Measurements from ENCODE around the gene FSTL4.

FSTL4 gene

GRCh38 chr5:133253671-133254070 lies 358.7 kb downstream of the FSTL4 start:
- no peak for ATAC-seq
- no peak for TF ChIP-seq GLIS3 (CRISPR knock-in tag; IDR thresholded peaks at IDR 0.05)
- no peak for TF ChIP-seq TOX (CRISPR knock-in tag; IDR thresholded peaks at IDR 0.05; ENCODE audit: borderline replicate concordance)
- TF ChIP-seq SNAI2 (CRISPR knock-in tag; IDR thresholded peaks at IDR 0.05), result no peak
- TF ChIP-seq ARNTL (CRISPR knock-in tag; IDR thresholded peaks at IDR 0.05; ENCODE audit: borderline replicate concordance, low read depth), result no peak
- TF ChIP-seq PPARA (CRISPR knock-in tag; IDR thresholded peaks at IDR 0.05; ENCODE audit: borderline replicate concordance), result no peak
- no peak for TF ChIP-seq ZFP3 (CRISPR knock-in tag; IDR thresholded peaks at IDR 0.05)
- no peak for TF ChIP-seq CSDC2 (CRISPR knock-in tag; IDR thresholded peaks at IDR 0.05)
- no peak for TF ChIP-seq OSR1 (CRISPR knock-in tag; IDR thresholded peaks at IDR 0.05)
- no peak for TF ChIP-seq BACH2 (CRISPR knock-in tag; IDR thresholded peaks at IDR 0.05; ENCODE audit: borderline replicate concordance)
- no peak for TF ChIP-seq TCF4 (CRISPR knock-in tag; IDR thresholded peaks at IDR 0.05; ENCODE audit: borderline replicate concordance)

DNA sequence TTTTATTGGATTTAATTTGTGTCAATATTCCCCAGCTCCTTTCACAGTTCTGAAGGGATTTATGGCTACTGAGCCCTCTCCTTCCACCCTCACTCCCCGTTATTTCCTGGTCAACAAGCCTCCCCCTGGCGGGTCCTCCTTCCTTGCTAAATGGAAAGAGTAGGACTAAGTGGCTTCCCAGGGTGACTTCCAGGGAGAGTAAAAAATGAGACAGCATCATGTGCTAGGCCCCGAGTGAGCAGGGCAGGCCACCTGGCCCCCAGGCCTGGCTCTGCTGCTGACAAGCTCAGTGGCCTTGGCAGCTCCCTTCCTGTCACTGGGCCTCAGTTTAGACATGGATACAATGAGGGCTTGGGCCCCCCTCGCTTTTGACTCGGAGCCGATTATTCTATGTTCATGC lies 359.3 kb downstream of the FSTL4 start:
- ATAC-seq, result no peak
- no peak for TF ChIP-seq BACH2 (CRISPR knock-in tag; IDR thresholded peaks at IDR 0.05; ENCODE audit: borderline replicate concordance)
- no peak for TF ChIP-seq PPARA (CRISPR knock-in tag; IDR thresholded peaks at IDR 0.05; ENCODE audit: borderline replicate concordance)
- no peak for TF ChIP-seq ISL1 (CRISPR knock-in tag; IDR thresholded peaks at IDR 0.05)
- no peak for TF ChIP-seq OSR1 (CRISPR knock-in tag; IDR thresholded peaks at IDR 0.05)
- no peak for TF ChIP-seq CSRNP3 (CRISPR knock-in tag; IDR thresholded peaks at IDR 0.05)
- no peak for TF ChIP-seq ESRRG (CRISPR knock-in tag; IDR thresholded peaks at IDR 0.05)
- no peak for TF ChIP-seq ZFP3 (CRISPR knock-in tag; IDR thresholded peaks at IDR 0.05)
- TF ChIP-seq GLIS3 (CRISPR knock-in tag; IDR thresholded peaks at IDR 0.05), result no peak
- no peak for TF ChIP-seq PATZ1 (CRISPR knock-in tag; IDR thresholded peaks at IDR 0.05; ENCODE audit: borderline replicate concordance)
- TF ChIP-seq TOX (CRISPR knock-in tag; IDR thresholded peaks at IDR 0.05; ENCODE audit: borderline replicate concordance), result no peak
- TF ChIP-seq TCF4 (CRISPR knock-in tag; IDR thresholded peaks at IDR 0.05; ENCODE audit: borderline replicate concordance), result no peak
- TF ChIP-seq ARNTL (CRISPR knock-in tag; IDR thresholded peaks at IDR 0.05; ENCODE audit: borderline replicate concordance, low read depth), result no peak
- TF ChIP-seq, protein P1, sequence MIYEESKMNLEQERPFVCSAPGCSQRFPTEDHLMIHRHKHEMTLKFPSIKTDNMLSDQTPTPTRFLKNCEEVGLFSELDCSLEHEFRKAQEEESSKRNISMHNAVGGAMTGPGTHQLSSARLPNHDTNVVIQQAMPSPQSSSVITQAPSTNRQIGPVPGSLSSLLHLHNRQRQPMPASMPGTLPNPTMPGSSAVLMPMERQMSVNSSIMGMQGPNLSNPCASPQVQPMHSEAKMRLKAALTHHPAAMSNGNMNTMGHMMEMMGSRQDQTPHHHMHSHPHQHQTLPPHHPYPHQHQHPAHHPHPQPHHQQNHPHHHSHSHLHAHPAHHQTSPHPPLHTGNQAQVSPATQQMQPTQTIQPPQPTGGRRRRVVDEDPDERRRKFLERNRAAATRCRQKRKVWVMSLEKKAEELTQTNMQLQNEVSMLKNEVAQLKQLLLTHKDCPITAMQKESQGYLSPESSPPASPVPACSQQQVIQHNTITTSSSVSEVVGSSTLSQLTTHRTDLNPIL (CRISPR knock-in tag; IDR thresholded peaks at IDR 0.05; ENCODE audit: low read depth), result no peak
- no peak for TF ChIP-seq ZFP30 (CRISPR knock-in tag; IDR thresholded peaks at IDR 0.05)
- TF ChIP-seq ZC3H10 (CRISPR knock-in tag; IDR thresholded peaks at IDR 0.05), result no peak

DNA sequence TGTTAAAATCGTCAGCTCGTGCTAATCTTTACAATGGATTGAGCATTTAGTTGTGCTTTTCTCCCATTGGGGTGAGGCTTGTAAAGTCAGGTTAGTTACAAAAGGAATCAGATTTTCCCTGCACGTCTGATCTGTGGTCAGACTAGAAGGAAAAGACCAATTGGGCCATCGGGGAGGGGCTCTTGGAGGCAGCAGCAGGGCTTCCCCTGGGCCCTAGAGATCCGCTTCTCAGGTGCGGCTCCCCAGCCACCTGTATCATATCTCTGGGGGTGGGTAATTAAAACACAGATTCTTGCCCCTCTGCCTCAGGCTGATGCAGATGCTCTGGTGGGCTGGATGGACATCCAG lies 360.2 kb downstream of the FSTL4 start:
- no peak for ATAC-seq
- no peak for TF ChIP-seq ZNF565 (CRISPR knock-in tag; conservative IDR thresholded peaks at IDR 0.05; ENCODE audit: low read depth)
- no peak for TF ChIP-seq PATZ1 (CRISPR knock-in tag; IDR thresholded peaks at IDR 0.05; ENCODE audit: borderline replicate concordance)
- no peak for TF ChIP-seq ARNTL (CRISPR knock-in tag; IDR thresholded peaks at IDR 0.05; ENCODE audit: borderline replicate concordance, low read depth)
- no peak for TF ChIP-seq BACH2 (CRISPR knock-in tag; IDR thresholded peaks at IDR 0.05; ENCODE audit: borderline replicate concordance)
- TF ChIP-seq GLIS3 (CRISPR knock-in tag; IDR thresholded peaks at IDR 0.05), result no peak
- TF ChIP-seq, protein P2, sequence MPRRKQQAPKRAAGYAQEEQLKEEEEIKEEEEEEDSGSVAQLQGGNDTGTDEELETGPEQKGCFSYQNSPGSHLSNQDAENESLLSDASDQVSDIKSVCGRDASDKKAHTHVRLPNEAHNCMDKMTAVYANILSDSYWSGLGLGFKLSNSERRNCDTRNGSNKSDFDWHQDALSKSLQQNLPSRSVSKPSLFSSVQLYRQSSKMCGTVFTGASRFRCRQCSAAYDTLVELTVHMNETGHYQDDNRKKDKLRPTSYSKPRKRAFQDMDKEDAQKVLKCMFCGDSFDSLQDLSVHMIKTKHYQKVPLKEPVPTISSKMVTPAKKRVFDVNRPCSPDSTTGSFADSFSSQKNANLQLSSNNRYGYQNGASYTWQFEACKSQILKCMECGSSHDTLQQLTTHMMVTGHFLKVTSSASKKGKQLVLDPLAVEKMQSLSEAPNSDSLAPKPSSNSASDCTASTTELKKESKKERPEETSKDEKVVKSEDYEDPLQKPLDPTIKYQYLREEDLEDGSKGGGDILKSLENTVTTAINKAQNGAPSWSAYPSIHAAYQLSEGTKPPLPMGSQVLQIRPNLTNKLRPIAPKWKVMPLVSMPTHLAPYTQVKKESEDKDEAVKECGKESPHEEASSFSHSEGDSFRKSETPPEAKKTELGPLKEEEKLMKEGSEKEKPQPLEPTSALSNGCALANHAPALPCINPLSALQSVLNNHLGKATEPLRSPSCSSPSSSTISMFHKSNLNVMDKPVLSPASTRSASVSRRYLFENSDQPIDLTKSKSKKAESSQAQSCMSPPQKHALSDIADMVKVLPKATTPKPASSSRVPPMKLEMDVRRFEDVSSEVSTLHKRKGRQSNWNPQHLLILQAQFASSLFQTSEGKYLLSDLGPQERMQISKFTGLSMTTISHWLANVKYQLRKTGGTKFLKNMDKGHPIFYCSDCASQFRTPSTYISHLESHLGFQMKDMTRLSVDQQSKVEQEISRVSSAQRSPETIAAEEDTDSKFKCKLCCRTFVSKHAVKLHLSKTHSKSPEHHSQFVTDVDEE (CRISPR knock-in tag; IDR thresholded peaks at IDR 0.05), result no peak
- no peak for TF ChIP-seq CSRNP3 (CRISPR knock-in tag; IDR thresholded peaks at IDR 0.05)
- TF ChIP-seq ZFP3 (CRISPR knock-in tag; IDR thresholded peaks at IDR 0.05), result no peak
- TF ChIP-seq RARB (CRISPR knock-in tag; IDR thresholded peaks at IDR 0.05), result no peak
- TF ChIP-seq OSR1 (CRISPR knock-in tag; IDR thresholded peaks at IDR 0.05), result no peak
- no peak for TF ChIP-seq PPARA (CRISPR knock-in tag; IDR thresholded peaks at IDR 0.05; ENCODE audit: borderline replicate concordance)
- TF ChIP-seq, protein P3, sequence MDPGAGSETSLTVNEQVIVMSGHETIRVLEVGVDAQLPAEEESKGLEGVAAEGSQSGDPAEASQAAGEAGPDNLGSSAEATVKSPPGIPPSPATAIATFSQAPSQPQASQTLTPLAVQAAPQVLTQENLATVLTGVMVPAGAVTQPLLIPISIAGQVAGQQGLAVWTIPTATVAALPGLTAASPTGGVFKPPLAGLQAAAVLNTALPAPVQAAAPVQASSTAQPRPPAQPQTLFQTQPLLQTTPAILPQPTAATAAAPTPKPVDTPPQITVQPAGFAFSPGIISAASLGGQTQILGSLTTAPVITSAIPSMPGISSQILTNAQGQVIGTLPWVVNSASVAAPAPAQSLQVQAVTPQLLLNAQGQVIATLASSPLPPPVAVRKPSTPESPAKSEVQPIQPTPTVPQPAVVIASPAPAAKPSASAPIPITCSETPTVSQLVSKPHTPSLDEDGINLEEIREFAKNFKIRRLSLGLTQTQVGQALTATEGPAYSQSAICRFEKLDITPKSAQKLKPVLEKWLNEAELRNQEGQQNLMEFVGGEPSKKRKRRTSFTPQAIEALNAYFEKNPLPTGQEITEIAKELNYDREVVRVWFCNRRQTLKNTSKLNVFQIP (CRISPR knock-in tag; IDR thresholded peaks at IDR 0.05; ENCODE audit: borderline replicate concordance, low read depth), result no peak
- TF ChIP-seq ZC3H10 (CRISPR knock-in tag; IDR thresholded peaks at IDR 0.05), result no peak
- no peak for TF ChIP-seq ZFP30 (CRISPR knock-in tag; IDR thresholded peaks at IDR 0.05)
- no peak for TF ChIP-seq TOX (CRISPR knock-in tag; IDR thresholded peaks at IDR 0.05; ENCODE audit: borderline replicate concordance)
- no peak for TF ChIP-seq ESRRG (CRISPR knock-in tag; IDR thresholded peaks at IDR 0.05)
- TF ChIP-seq ZNF8 (CRISPR knock-in tag; IDR thresholded peaks at IDR 0.05), result no peak
- no peak for TF ChIP-seq ZNF70 (CRISPR knock-in tag; IDR thresholded peaks at IDR 0.05)
